ENCODE measurements around the gene ID4.

The ID4 gene

GRCh38 chr6:19838442-19839236 lies 1.5 kb downstream of the ID4 start (continued):
- TF ChIP-seq PRDM2 (tag by site-specific recombination; IDR thresholded peaks at IDR 0.05; ENCODE audit: borderline replicate concordance) (no peak), ZFP37 (tag by site-specific recombination; IDR thresholded peaks at IDR 0.05) (peak; percentile 38; the same call in 1 of the 2 replicates), ZNF837 (tag by site-specific recombination; IDR thresholded peaks at IDR 0.05) (no peak), BCL11B (tag by site-specific recombination; IDR thresholded peaks at IDR 0.05; ENCODE audit: low read depth) (no peak), ZEB2 (tag by site-specific recombination; IDR thresholded peaks at IDR 0.05) (peak; percentile 22; the same call in 1 of the 2 replicates), ZNF48 (tag by site-specific recombination; IDR thresholded peaks at IDR 0.05) (no peak), ZNF560 (tag by site-specific recombination; IDR thresholded peaks at IDR 0.05; ENCODE audit: borderline replicate concordance) (no peak), ZNF701 (tag by site-specific recombination; IDR thresholded peaks at IDR 0.05) (no peak), ZNF785 (tag by site-specific recombination; IDR thresholded peaks at IDR 0.05) (no peak), ZNF555 (tag by site-specific recombination; conservative IDR thresholded peaks at IDR 0.05) (no peak), GLIS2 (tag by site-specific recombination; IDR thresholded peaks at IDR 0.05) (peak; percentile 87), ZNF2 (tag by site-specific recombination; IDR thresholded peaks at IDR 0.05) (peak; percentile 29; the same call in 1 of the 2 replicates), ZNF645 (tag by site-specific recombination; IDR thresholded peaks at IDR 0.05) (no peak), ZNF501 (tag by site-specific recombination; IDR thresholded peaks at IDR 0.05) (no peak), SETDB1 (IDR thresholded peaks at IDR 0.05; ENCODE audit: insufficient read length, low read length) (no peak), ZBTB17 (tag by site-specific recombination; IDR thresholded peaks at IDR 0.05) (no peak), ZFP3 (tag by site-specific recombination; IDR thresholded peaks at IDR 0.05; ENCODE audit: low read depth) (no peak), KLF1 (tag by site-specific recombination; IDR thresholded peaks at IDR 0.05) (no peak), ZBTB26 (tag by site-specific recombination; optimal IDR thresholded peaks at IDR 0.05) (peak; percentile 94), ZNF214 (tag by site-specific recombination; IDR thresholded peaks at IDR 0.05; ENCODE audit: borderline replicate concordance) (no peak), ZNF488 (tag by site-specific recombination; IDR thresholded peaks at IDR 0.05) (no peak), ZNF670 (tag by site-specific recombination; IDR thresholded peaks at IDR 0.05; ENCODE audit: low read depth) (no peak), ZIC2 (tag by site-specific recombination; IDR thresholded peaks at IDR 0.05) (no peak), ZNF18 (tag by site-specific recombination; IDR thresholded peaks at IDR 0.05) (peak; percentile 86), ZNF664 (tag by site-specific recombination; IDR thresholded peaks at IDR 0.05) (no peak), ZNF843 (tag by site-specific recombination; IDR thresholded peaks at IDR 0.05) (no peak), SP7 (tag by site-specific recombination; IDR thresholded peaks at IDR 0.05) (no peak), IKZF3 (tag by site-specific recombination; IDR thresholded peaks at IDR 0.05) (no peak), ZNF19 (tag by site-specific recombination; IDR thresholded peaks at IDR 0.05; ENCODE audit: low read depth) (no peak), GLI2 (tag by site-specific recombination; IDR thresholded peaks at IDR 0.05; ENCODE audit: borderline replicate concordance, low read depth) (no peak), ZNF292 (tag by site-specific recombination; IDR thresholded peaks at IDR 0.05; ENCODE audit: borderline replicate concordance, low read depth) (no peak)
